Testis (tissue), 3 donors: Measurements from ENCODE around the gene RAB17. TPM values are rescaled to one million over a fixed set of nuclear protein-coding genes. Genes with fewer than 3 reads are reported as not detected.

ENCODE experiments used
- DNase-seq: peaks from one replicate; pipeline ENCODE4 v3.0.0-alpha.2; 2019
- H3K27ac ChIP-seq, 2 donors: fragments of 200-600 bp; sonication (generic); one replicate each; pipeline ENCODE4 v1.5.1; 2019
- H3K27me3 ChIP-seq: fragments of 200-600 bp; sonication (generic); one replicate; pipeline ENCODE4 v1.5.1; 2019
- H3K36me3 ChIP-seq: fragments of 200-600 bp; sonication (generic); one replicate; pipeline ENCODE4 v1.5.1; 2017; ENCODE audit warnings: low read depth; ENCODE audit errors: missing control alignments
- H3K4me1 ChIP-seq: fragments of 200-600 bp; sonication (generic); one replicate; pipeline ENCODE4 v1.5.1; 2019
- H3K4me3 ChIP-seq, 2 donors: fragments of 200-600 bp; sonication (generic); one replicate each; pipeline ENCODE4 v1.5.1; 2017 to 2019
- H3K9me3 ChIP-seq: fragments of 200-600 bp; sonication (generic); one replicate; pipeline ENCODE4 v1.5.1; 2017
- POLR2A ChIP-seq: fragments of 450-650 bp; IDR thresholded peaks from one replicate; pipeline ENCODE4 v1.6.1; 2017; ENCODE audit warnings: antibody characterized with exemption, mild to moderate bottlenecking, moderate library complexity
- WGBS, 2 donors: methylation state at CpG; one replicate each; pipeline ENCODE4 v1.1.5; 2018; 5-methylcytosine and 5-hydroxymethylcytosine counted together
- intact Hi-C: fragments of 100-400 bp; cut with DNase I; formaldehyde crosslinking; loops from one replicate; pipeline ENCODE4 v1.15.1; 2023; ENCODE audit warnings: low total_unique reads
- polyA plus RNA-seq: library from polyadenylated mRNA; stranded (reverse); fragments of 350-450 nt; fragmentation: Illumina TruSeq; extraction: RNeasy Lipid Tissue Mini Kit (QIAGEN cat#74804); gene quantifications from one replicate; pipeline ENCODE4 v1.2.3, GENCODE V29; 2014; ENCODE audit warnings: low read depth, low replicate concordance; ENCODE audit not compliant: insufficient read depth
- total RNA-seq, 2 donors: library from RNA; depleted of rRNA; stranded (reverse); fragments of >200 nt; gene quantifications; one replicate each; pipeline ENCODE4 v1.2.3, GENCODE V29; 2016
- TF ChIP-seq, protein P1 (sequence below), 3 experiments: fragments of 450-650 bp in 2 of 3; fragments of 200-600 bp in 1 of 3; sonication (generic) in 1 of 3; IDR thresholded peaks; one replicate each; pipeline ENCODE4 v1.5.1; 2016 to 2019; ENCODE audit warnings: antibody characterized with exemption in 3 of 3, mild to moderate bottlenecking in 2 of 3, moderate library complexity in 1 of 3

Gene RAB17
- total and polyA plus RNA-seq, 3 donors from 2014 or later, result 3.2 to 6.3 (median 3.2) TPM

- Histone ChIP-seq H3K9me3 (peaks cover 2% of the 10 kb centered on the region), H3K27me3 (no peaks in the 10 kb centered on the region), H3K36me3 (no peaks in the 10 kb centered on the region), H3K4me3 (no peak overlapping the region), H3K27ac (no peak overlapping the region), H3K4me1 (peaks cover 7% of the 10 kb centered on the region)
- intact Hi-C loops, result no loop called here
- WGBS, 2 donors, result 88 to 92% methylated on average over 7 of the region's 7 CpGs
- no peak for TF ChIP-seq POLR2A
- TF ChIP-seq, protein P1, sequence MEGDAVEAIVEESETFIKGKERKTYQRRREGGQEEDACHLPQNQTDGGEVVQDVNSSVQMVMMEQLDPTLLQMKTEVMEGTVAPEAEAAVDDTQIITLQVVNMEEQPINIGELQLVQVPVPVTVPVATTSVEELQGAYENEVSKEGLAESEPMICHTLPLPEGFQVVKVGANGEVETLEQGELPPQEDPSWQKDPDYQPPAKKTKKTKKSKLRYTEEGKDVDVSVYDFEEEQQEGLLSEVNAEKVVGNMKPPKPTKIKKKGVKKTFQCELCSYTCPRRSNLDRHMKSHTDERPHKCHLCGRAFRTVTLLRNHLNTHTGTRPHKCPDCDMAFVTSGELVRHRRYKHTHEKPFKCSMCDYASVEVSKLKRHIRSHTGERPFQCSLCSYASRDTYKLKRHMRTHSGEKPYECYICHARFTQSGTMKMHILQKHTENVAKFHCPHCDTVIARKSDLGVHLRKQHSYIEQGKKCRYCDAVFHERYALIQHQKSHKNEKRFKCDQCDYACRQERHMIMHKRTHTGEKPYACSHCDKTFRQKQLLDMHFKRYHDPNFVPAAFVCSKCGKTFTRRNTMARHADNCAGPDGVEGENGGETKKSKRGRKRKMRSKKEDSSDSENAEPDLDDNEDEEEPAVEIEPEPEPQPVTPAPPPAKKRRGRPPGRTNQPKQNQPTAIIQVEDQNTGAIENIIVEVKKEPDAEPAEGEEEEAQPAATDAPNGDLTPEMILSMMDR (IDR thresholded peaks at IDR 0.05), result no peak
- DNase-seq, result no peak
Observed at GRCh38 chr2:237553948-237554347, 36.6 kb downstream of the RAB17 start.

DNA sequence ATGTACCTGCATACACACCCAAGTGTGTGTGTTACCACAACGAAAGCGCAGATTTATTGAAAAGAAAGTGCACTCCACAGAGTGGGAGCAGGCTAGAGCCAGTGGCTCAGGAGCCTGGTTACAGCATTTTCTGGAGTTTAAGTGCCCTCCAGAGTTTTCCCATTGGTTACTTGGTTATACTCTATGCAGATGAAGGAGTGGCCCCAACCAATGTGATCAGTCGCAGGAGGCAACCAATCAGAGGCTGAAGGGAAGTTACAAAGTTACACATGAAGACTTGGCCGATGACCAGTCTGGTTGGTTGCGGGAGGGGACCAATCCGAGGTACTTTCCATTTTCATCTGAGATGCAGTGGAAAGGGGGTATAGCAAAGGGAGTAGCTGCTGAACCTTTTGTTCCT lies 37.6 kb downstream of the RAB17 start:
- H3K36me3 ChIP-seq, result no peaks in the 10 kb centered on the region
- H3K4me3 ChIP-seq, result no peak overlapping the region
- TF ChIP-seq, protein P1 (IDR thresholded peaks at IDR 0.05), result no peak
- no peak for TF ChIP-seq POLR2A
- WGBS, 2 donors, result 92 to 94% methylated on average over 6 of the region's 6 CpGs
- intact Hi-C loops, result no loop called here
- no peak for DNase-seq
- peaks cover 4% of the 10 kb centered on the region for H3K4me1 ChIP-seq
- H3K9me3 ChIP-seq, result peaks cover 2% of the 10 kb centered on the region
- H3K27me3 ChIP-seq, result no peaks in the 10 kb centered on the region
- no peak overlapping the region for H3K27ac ChIP-seq

- TF ChIP-seq POLR2A, result no peak
- TF ChIP-seq, protein P1 (IDR thresholded peaks at IDR 0.05), result no peak
- WGBS, 2 donors, result 77 to 88% methylated on average over 8 to 16 of the region's 16 CpGs
- peak; percentile 31 for DNase-seq
- Histone ChIP-seq H3K9me3 (peaks cover under 1% of the 10 kb centered on the region), H3K36me3 (no peaks in the 10 kb centered on the region), H3K27ac (no peak overlapping the region), H3K27me3 (no peaks in the 10 kb centered on the region), H3K4me3 (no peak overlapping the region), H3K4me1 (no peaks in the 10 kb centered on the region)
- intact Hi-C loops, result no loop called here
Observed at GRCh38 chr2:237551071-237551574, 39.4 kb downstream of the RAB17 start.

DNA sequence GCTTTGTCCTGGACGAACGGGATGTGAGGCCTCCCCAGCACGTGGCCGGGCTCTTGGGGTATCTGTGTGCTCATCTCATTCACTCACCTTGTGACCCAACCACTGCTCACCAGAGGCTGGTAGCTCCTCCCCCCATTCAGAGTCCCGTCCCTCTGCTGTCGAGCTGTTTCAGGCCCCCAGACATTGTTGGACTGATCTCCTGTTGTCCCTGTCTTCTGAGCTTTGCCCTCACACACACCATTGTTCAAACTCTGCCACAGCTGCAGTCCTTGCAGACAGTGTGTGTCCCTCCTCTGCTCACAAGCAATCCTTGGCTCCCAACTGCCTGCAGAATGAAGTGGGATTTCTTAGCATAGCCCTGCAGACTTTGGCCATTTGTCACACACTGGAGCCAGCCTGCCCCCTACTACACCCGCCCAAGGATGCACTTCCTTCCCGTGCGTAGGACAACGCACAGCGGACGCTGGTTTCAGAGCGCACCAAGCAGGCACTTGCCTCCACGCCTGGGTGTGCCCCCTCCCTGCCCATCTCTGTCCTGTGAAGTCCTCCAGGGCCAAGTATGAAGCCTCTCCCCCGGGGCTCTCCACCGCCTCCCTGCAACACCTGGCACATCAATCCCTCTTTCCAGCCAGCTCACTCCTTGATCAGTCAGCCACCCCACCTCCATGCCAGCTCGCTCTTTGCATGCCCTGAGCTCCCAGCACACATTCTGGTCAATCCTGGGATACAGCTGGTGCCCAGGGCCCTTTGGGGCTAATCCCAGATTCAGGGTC lies 40.7 kb downstream of the RAB17 start:
- H3K36me3 ChIP-seq, result no peaks in the 10 kb centered on the region
- intact Hi-C loops, result no loop called here
- no peaks in the 10 kb centered on the region for H3K4me1 ChIP-seq
- no peak overlapping the region for H3K4me3 ChIP-seq
- no peak overlapping the region for H3K27ac ChIP-seq
- WGBS, 2 donors, result 84% methylated on average over 17 of the region's 17 CpGs
- TF ChIP-seq, protein P1 (IDR thresholded peaks at IDR 0.05), result no peak
- no peak for TF ChIP-seq POLR2A
- no peak for DNase-seq
- H3K27me3 ChIP-seq, result no peaks in the 10 kb centered on the region
- H3K9me3 ChIP-seq, result no peaks in the 10 kb centered on the region

DNA sequence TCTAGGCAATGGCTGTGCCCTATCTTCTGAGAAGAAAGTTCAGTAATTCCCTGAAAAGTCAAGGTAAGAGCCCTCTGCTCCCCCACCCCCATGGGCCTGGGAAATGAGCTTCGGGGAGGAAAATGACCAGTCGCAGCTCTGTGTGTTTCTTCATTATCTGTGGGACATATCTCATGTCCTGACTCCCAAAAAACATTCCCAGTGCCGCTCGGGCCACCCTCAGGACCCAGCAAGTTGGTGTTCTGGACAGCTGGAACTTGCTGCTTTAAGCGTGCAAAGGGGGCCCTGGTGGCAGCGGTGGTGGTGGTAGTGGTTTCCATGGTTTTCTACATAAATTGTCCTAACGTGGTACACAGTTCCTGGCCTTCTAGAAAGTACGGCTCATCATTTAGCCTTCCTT lies 41.3 kb downstream of the RAB17 start:
- H3K27ac ChIP-seq, result no peak overlapping the region
- no peak overlapping the region for H3K4me3 ChIP-seq
- H3K4me1 ChIP-seq, result no peaks in the 10 kb centered on the region
- intact Hi-C loops, result no loop called here
- WGBS, 2 donors, result 90 to 92% methylated on average over 7 to 8 of the region's 8 CpGs
- DNase-seq, result no peak
- H3K9me3 ChIP-seq, result no peaks in the 10 kb centered on the region
- no peaks in the 10 kb centered on the region for H3K36me3 ChIP-seq
- TF ChIP-seq, protein P1 (IDR thresholded peaks at IDR 0.05), result no peak
- no peak for TF ChIP-seq POLR2A
- H3K27me3 ChIP-seq, result no peaks in the 10 kb centered on the region
